Hematopoietic multipotent progenitor cell treated with erythropoietin and hydrocortisone succinate and interleukin-3 and kit ligand, for 4 days (in vitro differentiated cells): ENCODE results near the gene EXOC4.
"Not testable (repeated sequence)": the region's sequence is repeated elsewhere in the genome, so short reads cannot be mapped to it uniquely, and the experiment has no call there.

Source experiments
- DNase-seq: peaks from one replicate; pipeline ENCODE4 v3.0.0-alpha.2; 2015

Gene EXOC4

GRCh38 chr7:133904776-133905175 lies 651.9 kb downstream of the EXOC4 start:
- no peak for DNase-seq

GRCh38 chr7:133906553-133906952 lies 653.7 kb downstream of the EXOC4 start:
- DNase-seq, result not testable (repeated sequence)

GRCh38 chr7:133910761-133911160 lies 657.9 kb downstream of the EXOC4 start:
- no peak for DNase-seq

- DNase-seq, result no peak
Measured at GRCh38 chr7:133911724-133912123, 658.8 kb downstream of the EXOC4 start.

- no peak for DNase-seq
Measured at GRCh38 chr7:133912916-133913697, 660.2 kb downstream of the EXOC4 start.

GRCh38 chr7:133916621-133917020 lies 663.7 kb downstream of the EXOC4 start:
- DNase-seq, result no peak

GRCh38 chr7:133919810-133920209 lies 666.9 kb downstream of the EXOC4 start:
- no peak for DNase-seq

- no peak for DNase-seq
Measured at GRCh38 chr7:133921635-133922182, 668.8 kb downstream of the EXOC4 start.

- DNase-seq, result no peak
Measured at GRCh38 chr7:133923974-133924373, 671.1 kb downstream of the EXOC4 start.

GRCh38 chr7:133931053-133931452 lies 678.2 kb downstream of the EXOC4 start:
- no peak for DNase-seq

- no peak for DNase-seq
Measured at GRCh38 chr7:133932591-133932990, 679.7 kb downstream of the EXOC4 start.

- DNase-seq, result no peak
Measured at GRCh38 chr7:133934262-133934976, 681.5 kb downstream of the EXOC4 start.

- DNase-seq, result no peak
Measured at GRCh38 chr7:133934977-133935330, 682.1 kb downstream of the EXOC4 start.

- DNase-seq, result no peak
Measured at GRCh38 chr7:133936074-133936473, 683.2 kb downstream of the EXOC4 start.

- no peak for DNase-seq
Measured at GRCh38 chr7:133937786-133938185, 684.9 kb downstream of the EXOC4 start.

- DNase-seq, result no peak
Measured at GRCh38 chr7:133940368-133940767, 687.5 kb downstream of the EXOC4 start.

- DNase-seq, result no peak
Measured at GRCh38 chr7:133941496-133941895, 688.6 kb downstream of the EXOC4 start.

- DNase-seq, result no peak
Measured at GRCh38 chr7:133945497-133945896, 692.6 kb downstream of the EXOC4 start.

- peak; percentile 67 for DNase-seq
Measured at GRCh38 chr7:133947458-133948254, 694.8 kb downstream of the EXOC4 start.

GRCh38 chr7:133948588-133948987 lies 695.7 kb downstream of the EXOC4 start:
- DNase-seq, result no peak

- no peak for DNase-seq
Measured at GRCh38 chr7:133950855-133951254, 698.0 kb downstream of the EXOC4 start.

- no peak for DNase-seq
Measured at GRCh38 chr7:133955208-133955607, 702.3 kb downstream of the EXOC4 start.

GRCh38 chr7:133957845-133958244 lies 705.0 kb downstream of the EXOC4 start:
- DNase-seq, result no peak
